Left lung (tissue), 10 donors: Measurements from ENCODE around the gene OR4E2. TPM values are rescaled to one million over a fixed set of nuclear protein-coding genes. Genes with fewer than 3 reads are reported as not detected.

ENCODE experiments used
- ATAC-seq: fragments of 200-7000 bp; cut with Tn5 transposase; one replicate; pipeline ENCODE4 v1.9.1; 2020; ENCODE audit warnings: moderate library complexity
- DNase-seq, 4 donors: peaks; one replicate each; pipeline ENCODE4 v3.0.0-alpha.2; 2013 to 2020
- H3K27ac ChIP-seq, 2 donors: fragments of 200-600 bp; sonication (generic) in 1 of 2; one replicate each; pipeline versions ENCODE4 v1.5.0 to v1.8.0; 2020 to 2021
- H3K27me3 ChIP-seq, 2 donors: fragments of 200-600 bp; sonication (generic) in 1 of 2; one replicate each; pipeline versions ENCODE4 v1.5.0 to v1.8.0; 2020 to 2021
- H3K36me3 ChIP-seq, 2 donors: fragments of 200-600 bp; sonication (generic) in 1 of 2; one replicate each; pipeline versions ENCODE4 v1.5.0 to v1.8.0; 2020 to 2021
- H3K4me1 ChIP-seq, 2 donors: fragments of 200-600 bp; one replicate each; pipeline ENCODE4 v1.8.0; 2021
- H3K4me3 ChIP-seq, 2 donors: fragments of 200-600 bp; sonication (generic) in 1 of 2; one replicate each; pipeline versions ENCODE4 v1.5.0 to v1.8.0; 2020 to 2021; ENCODE audit warnings: mild to moderate bottlenecking in 1 of 2
- H3K9me3 ChIP-seq, 2 donors: fragments of 200-600 bp; sonication (generic) in 1 of 2; one replicate each; pipeline versions ENCODE4 v1.5.0 to v1.8.0; 2020 to 2021
- intact Hi-C, 2 donors: fragments of 100-400 bp; cut with DNase I; formaldehyde crosslinking; loops; one replicate each; pipeline versions ENCODE4 v1.11.2 to v1.14.2; 2022
- polyA plus RNA-seq, 6 donors: library from polyadenylated mRNA; unstranded; fragments of 120-200 nt; gene quantifications; one replicate each; pipeline ENCODE4 v1.2.1, GENCODE V29; 2013; ENCODE audit not compliant: insufficient read length in 6 of 6
- total RNA-seq, 2 donors: library from RNA; stranded (reverse); fragmentation: NEBNext Ultra II Directional; extraction: Animal tissue kit (Norgen Biotek cat#: 25700); gene quantifications; one replicate each; pipeline ENCODE4 v1.2.1, GENCODE V29; 2021
- TF ChIP-seq, protein P1 (sequence below), 2 donors: fragments of 200-600 bp; sonication (generic) in 1 of 2; IDR thresholded peaks; one replicate each; pipeline versions ENCODE4 v1.5.0 to v1.8.0; 2021; ENCODE audit warnings: antibody characterized with exemption in 2 of 2
- donor health status: DM: no; HTN: yes; CAD: no.
- donor health status: DM: no; HTN: no; CAD: no.

OR4E2 gene
- total and polyA plus RNA-seq, 8 donors = 0.07 to 0.08 TPM; not detected in 6

DNA sequence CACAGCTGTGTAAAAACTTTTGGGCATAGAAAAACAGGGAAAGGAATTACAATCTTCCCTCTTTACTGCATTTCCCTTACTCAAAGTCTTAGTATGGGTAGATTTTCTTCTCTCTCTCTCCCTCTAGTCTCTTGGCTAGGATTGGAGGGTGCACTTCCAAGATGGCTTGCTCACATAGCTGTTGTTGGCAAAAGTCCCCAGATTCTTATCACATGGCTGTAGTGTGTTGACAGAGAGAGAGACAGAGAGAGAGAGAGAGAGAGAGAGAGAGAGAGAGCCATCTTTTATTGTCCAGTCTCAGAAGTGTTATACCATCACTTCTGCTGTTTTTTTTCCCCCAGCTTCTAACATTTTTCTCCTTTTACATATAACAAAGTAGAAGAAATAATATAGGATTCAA is 6.3 kb upstream of the OR4E2 start:
- H3K27me3 ChIP-seq = no peaks in the 10 kb centered on the region
- ATAC-seq = no peak
- no peaks in the 10 kb centered on the region for H3K36me3 ChIP-seq
- H3K27ac ChIP-seq = no peak overlapping the region
- intact Hi-C loops = no loop called here
- no peaks in the 10 kb centered on the region for H3K4me1 ChIP-seq
- DNase-seq = no peak
- H3K4me3 ChIP-seq = no peak overlapping the region
- TF ChIP-seq, protein P1, sequence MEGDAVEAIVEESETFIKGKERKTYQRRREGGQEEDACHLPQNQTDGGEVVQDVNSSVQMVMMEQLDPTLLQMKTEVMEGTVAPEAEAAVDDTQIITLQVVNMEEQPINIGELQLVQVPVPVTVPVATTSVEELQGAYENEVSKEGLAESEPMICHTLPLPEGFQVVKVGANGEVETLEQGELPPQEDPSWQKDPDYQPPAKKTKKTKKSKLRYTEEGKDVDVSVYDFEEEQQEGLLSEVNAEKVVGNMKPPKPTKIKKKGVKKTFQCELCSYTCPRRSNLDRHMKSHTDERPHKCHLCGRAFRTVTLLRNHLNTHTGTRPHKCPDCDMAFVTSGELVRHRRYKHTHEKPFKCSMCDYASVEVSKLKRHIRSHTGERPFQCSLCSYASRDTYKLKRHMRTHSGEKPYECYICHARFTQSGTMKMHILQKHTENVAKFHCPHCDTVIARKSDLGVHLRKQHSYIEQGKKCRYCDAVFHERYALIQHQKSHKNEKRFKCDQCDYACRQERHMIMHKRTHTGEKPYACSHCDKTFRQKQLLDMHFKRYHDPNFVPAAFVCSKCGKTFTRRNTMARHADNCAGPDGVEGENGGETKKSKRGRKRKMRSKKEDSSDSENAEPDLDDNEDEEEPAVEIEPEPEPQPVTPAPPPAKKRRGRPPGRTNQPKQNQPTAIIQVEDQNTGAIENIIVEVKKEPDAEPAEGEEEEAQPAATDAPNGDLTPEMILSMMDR (IDR thresholded peaks at IDR 0.05) = no peak
- H3K9me3 ChIP-seq = no peaks in the 10 kb centered on the region

DNA sequence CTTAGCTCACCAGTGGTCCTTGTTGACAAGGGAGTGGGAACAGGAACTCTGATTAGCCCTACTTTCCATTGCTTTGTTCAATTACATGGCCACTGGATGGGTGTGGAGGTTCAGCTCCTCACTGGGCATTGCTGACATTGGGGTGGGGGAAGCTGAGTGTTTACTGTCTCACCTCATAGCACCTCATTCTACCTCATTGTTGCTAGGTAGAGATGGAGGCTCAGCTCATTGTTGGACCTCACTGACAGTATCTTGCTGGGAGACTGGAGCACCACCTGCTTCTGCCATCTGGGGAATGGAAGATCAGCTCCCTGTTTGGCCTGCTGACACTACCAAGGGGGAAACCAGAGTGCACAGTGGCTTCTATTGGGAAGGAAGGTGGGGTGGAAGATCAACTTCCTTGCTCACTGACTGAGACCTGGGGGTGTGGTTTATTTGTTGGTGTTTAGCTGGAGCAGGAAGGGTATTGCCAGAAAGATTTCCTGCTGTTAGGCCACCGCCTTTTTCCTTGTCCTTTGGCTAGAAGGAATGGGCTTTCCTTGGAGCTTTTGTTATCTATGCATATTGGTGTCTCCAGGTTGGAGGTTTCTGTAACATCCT is 1.3 kb upstream of the OR4E2 start:
- H3K9me3 ChIP-seq = no peaks in the 10 kb centered on the region
- no peak for DNase-seq
- intact Hi-C loops = no loop called here
- H3K27ac ChIP-seq = no peak overlapping the region
- H3K27me3 ChIP-seq = no peaks in the 10 kb centered on the region
- H3K4me3 ChIP-seq = no peak overlapping the region
- no peaks in the 10 kb centered on the region for H3K36me3 ChIP-seq
- TF ChIP-seq, protein P1 (IDR thresholded peaks at IDR 0.05) = no peak
- H3K4me1 ChIP-seq = no peaks in the 10 kb centered on the region
- no peak for ATAC-seq

DNA sequence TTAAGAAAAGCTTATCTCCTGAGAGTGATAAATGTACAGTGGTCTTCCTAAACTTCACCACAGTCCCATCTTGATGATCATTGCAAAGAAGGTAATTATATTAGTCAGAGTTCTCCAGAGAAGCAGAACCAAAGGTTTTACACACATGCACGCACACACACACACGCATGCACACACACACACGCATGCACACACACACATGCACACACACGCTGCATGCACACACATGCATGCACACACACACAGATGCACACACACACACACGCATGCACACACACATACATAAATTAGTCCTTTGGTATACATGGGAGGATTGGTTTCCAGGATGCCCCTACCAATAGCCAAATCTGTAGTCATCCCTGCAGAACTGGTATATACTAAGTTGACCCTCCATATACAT is 580 bp downstream of the OR4E2 start:
- Histone ChIP-seq H3K4me1 (no peaks in the 10 kb centered on the region), H3K36me3 (no peaks in the 10 kb centered on the region), H3K27ac (no peak overlapping the region), H3K9me3 (no peaks in the 10 kb centered on the region), H3K4me3 (no peak overlapping the region), H3K27me3 (no peaks in the 10 kb centered on the region)
- DNase-seq = no peak
- intact Hi-C loops = no loop called here
- ATAC-seq = no peak
- TF ChIP-seq, protein P1 (IDR thresholded peaks at IDR 0.05) = no peak

GRCh38 chr14:21656980-21657379 is 3.3 kb downstream of the OR4E2 start:
- TF ChIP-seq, protein P1 (IDR thresholded peaks at IDR 0.05) = no peak
- Histone ChIP-seq H3K27ac (no peak overlapping the region), H3K36me3 (no peaks in the 10 kb centered on the region), H3K4me3 (no peak overlapping the region), H3K9me3 (no peaks in the 10 kb centered on the region), H3K4me1 (no peaks in the 10 kb centered on the region), H3K27me3 (peaks cover 0 to 7% of the 10 kb centered on the region in 2 donors)
- intact Hi-C loops = no loop called here
- no peak for DNase-seq
- ATAC-seq = no peak

DNA sequence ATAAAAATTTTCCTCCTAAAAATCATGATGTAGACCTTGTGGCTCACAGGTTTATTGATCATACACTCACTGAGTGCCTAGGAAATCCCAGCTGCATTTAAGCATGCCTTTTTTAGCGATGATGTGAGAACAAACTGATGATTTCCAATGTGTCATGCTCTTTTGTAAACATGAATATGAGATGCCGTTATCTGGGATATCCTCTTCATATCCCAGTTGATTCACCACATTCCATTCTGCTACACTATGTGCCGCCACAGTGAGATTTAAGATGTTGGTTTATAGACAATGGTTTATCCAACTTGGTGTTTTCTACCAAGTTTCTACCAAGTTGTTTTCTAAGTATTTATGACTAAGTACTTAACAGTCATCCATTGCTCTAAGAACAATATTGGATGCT is 14.7 kb downstream of the OR4E2 start:
- intact Hi-C loops = no loop called here
- no peaks in the 10 kb centered on the region for H3K36me3 ChIP-seq
- no peaks in the 10 kb centered on the region for H3K9me3 ChIP-seq
- DNase-seq (no peak), ATAC-seq (no peak)
- H3K4me3 ChIP-seq = no peak overlapping the region
- TF ChIP-seq, protein P1 (IDR thresholded peaks at IDR 0.05) = no peak
- no peaks in the 10 kb centered on the region for H3K27me3 ChIP-seq
- no peak overlapping the region for H3K27ac ChIP-seq
- no peaks in the 10 kb centered on the region for H3K4me1 ChIP-seq
